MCF 10A (cell line): ENCODE results near the gene TBX3. TPM values are rescaled to one million over a fixed set of nuclear protein-coding genes. Genes with fewer than 3 reads are reported as not detected.

ENCODE experiments used
- BruUV-seq: library from RNA; stranded (reverse); fragments of 400-500 nt; replicated peaks from 2 replicates; lab custom pipeline; 2021; lab: Mats Ljungman, UMichigan
- CTCF ChIA-PET: fragments of 300-600 bp; sonication (Branson Sonifier 250); formaldehyde crosslinking; extraction: SDS; loops from one replicate; lab custom pipeline; 2021; ENCODE audit warnings: antibody characterized with exemption, inconsistent platforms; lab: Yijun Ruan, JAX
- POLR2A ChIA-PET: fragments of 300-600, 350-650 bp; sonication (Branson Sonifier 250); formaldehyde crosslinking; extraction: SDS; loops from one replicate; lab custom pipeline; 2020; ENCODE audit warnings: antibody characterized with exemption, inconsistent platforms; lab: Yijun Ruan, JAX
- DNase-seq: peaks from one replicate; pipeline ENCODE4 v3.0.0-alpha.2; 2018; ENCODE audit not compliant: unreplicated experiment
- H3K27ac Mint-ChIP-seq: one replicate; pipeline ENCODE4 v1.8.0; 2022; ENCODE audit warnings: mild to moderate bottlenecking, low read depth, mixed read lengths; ENCODE audit not compliant: unreplicated experiment
- H3K27me3 Mint-ChIP-seq: one replicate; pipeline ENCODE4 v1.8.0; 2022; ENCODE audit warnings: mixed read lengths; ENCODE audit not compliant: insufficient read depth, unreplicated experiment
- H3K36me3 Mint-ChIP-seq: one replicate; pipeline ENCODE4 v1.8.0; 2022; ENCODE audit warnings: mild to moderate bottlenecking, moderate library complexity, mixed read lengths; ENCODE audit not compliant: insufficient read depth, unreplicated experiment
- H3K4me1 Mint-ChIP-seq: one replicate; pipeline ENCODE4 v1.8.0; 2022; ENCODE audit warnings: mixed read lengths; ENCODE audit not compliant: insufficient read depth, unreplicated experiment
- H3K4me3 Mint-ChIP-seq: one replicate; pipeline ENCODE4 v1.8.0; 2022; ENCODE audit warnings: mild to moderate bottlenecking, moderate library complexity, mixed read lengths; ENCODE audit not compliant: unreplicated experiment
- H3K9me3 Mint-ChIP-seq: one replicate; pipeline ENCODE4 v1.8.0; 2022; ENCODE audit warnings: mixed read lengths; ENCODE audit not compliant: unreplicated experiment
- intact Hi-C: fragments of 100-400 bp; cut with micrococcal nuclease; formaldehyde crosslinking; loops from 2 replicates; pipeline ENCODE4 v1.14.1; 2022
- total RNA-seq: library from RNA; stranded (reverse); gene quantifications from 2 replicates; pipeline ENCODE4 v1.2.3, GENCODE V29; 2022
- TF ChIP-seq, protein P1 (sequence below): fragments of 200-600 bp; IDR thresholded peaks from one replicate; pipeline ENCODE4 v1.8.0; 2022; ENCODE audit warnings: antibody characterized with exemption, mild to moderate bottlenecking; ENCODE audit not compliant: unreplicated experiment

The TBX3 gene
- total RNA-seq, 1 experiment from 2014 or later = 6.6 TPM

DNA sequence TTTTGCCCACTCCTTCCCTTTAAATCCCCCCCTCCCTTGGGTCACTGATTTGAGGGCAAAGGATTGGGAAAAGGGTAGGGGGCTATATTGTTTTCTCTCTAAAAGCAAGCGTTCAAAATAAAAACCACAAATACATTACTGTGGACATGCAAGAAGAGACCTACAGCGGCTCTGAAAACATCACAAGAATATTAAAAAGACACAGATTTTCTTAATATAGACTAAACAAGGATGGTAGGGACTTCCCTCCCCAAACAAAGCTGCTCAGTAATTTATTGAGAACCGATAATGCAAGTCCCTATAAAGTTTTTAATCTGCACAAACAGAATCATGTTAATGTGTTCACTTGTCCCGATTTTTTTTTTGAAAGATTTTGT is 12.9 kb downstream of the TBX3 start:
- no TSS peak for BruUV-seq
- peaks cover 7% of the 10 kb centered on the region for H3K4me1 Mint-ChIP-seq
- POLR2A ChIA-PET = interaction anchor here (0.6 to 2.7 kb wide), 3 partner anchors 10 to 1407 kb away, joined by 4 to 13 read pairs (median 4); partner anchors contain the start of gene TBX3
- DNase-seq = no peak
- H3K27me3 Mint-ChIP-seq = no peaks in the 10 kb centered on the region
- intact Hi-C loops = no loop called here
- H3K4me3 Mint-ChIP-seq = no peak overlapping the region
- peaks cover 25% of the 10 kb centered on the region for H3K36me3 Mint-ChIP-seq
- CTCF ChIA-PET = interaction anchor here (0.7 to 0.9 kb wide), 2 partner anchors 960 to 1313 kb away, joined by 3 to 4 read pairs; no protein-coding TSS in a partner anchor
- TF ChIP-seq, protein P1, sequence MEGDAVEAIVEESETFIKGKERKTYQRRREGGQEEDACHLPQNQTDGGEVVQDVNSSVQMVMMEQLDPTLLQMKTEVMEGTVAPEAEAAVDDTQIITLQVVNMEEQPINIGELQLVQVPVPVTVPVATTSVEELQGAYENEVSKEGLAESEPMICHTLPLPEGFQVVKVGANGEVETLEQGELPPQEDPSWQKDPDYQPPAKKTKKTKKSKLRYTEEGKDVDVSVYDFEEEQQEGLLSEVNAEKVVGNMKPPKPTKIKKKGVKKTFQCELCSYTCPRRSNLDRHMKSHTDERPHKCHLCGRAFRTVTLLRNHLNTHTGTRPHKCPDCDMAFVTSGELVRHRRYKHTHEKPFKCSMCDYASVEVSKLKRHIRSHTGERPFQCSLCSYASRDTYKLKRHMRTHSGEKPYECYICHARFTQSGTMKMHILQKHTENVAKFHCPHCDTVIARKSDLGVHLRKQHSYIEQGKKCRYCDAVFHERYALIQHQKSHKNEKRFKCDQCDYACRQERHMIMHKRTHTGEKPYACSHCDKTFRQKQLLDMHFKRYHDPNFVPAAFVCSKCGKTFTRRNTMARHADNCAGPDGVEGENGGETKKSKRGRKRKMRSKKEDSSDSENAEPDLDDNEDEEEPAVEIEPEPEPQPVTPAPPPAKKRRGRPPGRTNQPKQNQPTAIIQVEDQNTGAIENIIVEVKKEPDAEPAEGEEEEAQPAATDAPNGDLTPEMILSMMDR = no peak
- no peak overlapping the region for H3K27ac Mint-ChIP-seq
- H3K9me3 Mint-ChIP-seq = no peaks in the 10 kb centered on the region

DNA sequence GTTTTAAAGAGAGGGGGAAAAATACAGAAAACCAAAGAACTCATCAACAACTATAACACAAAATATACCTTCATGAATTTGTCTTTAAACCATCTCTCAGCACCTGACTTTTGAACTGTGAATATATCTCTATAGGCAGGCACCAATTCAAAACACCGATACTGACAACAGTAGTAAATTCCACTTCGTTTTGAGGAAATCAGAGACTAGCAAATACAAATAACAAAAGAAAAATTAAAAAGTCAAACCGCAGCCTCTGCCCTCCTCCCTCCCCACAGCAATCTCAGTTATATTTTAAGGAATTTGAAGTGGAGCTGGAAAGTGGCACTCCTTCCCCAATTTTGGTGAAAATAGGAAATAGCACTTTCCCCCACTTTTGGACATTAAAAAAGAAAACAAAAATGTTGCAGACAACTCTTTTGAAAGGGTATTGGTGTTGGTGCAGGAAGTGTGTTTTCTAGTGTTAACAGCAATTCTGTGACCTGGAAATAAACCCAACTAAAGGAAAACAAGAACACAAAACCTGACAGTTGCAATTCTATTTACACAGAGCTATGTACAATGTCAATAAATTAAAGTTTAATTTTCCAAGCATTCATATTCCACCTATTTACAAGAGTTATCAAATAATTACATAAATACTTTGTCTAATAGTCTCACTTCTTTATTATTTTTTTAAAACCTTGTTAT is 13.5 kb downstream of the TBX3 start:
- ChIA-PET CTCF (interaction anchor here (0.6 to 1.0 kb wide), 5 partner anchors 49 to 1313 kb away, joined by 3 to 4 read pairs (median 3); no protein-coding TSS in a partner anchor), POLR2A (interaction anchor here (0.6 to 2.7 kb wide), 4 partner anchors 11 to 1818 kb away, joined by 4 to 13 read pairs (median 4); partner anchors contain the start of gene TBX3)
- BruUV-seq = no TSS peak
- H3K27ac Mint-ChIP-seq = no peak overlapping the region
- no peaks in the 10 kb centered on the region for H3K9me3 Mint-ChIP-seq
- H3K4me1 Mint-ChIP-seq = peaks cover 7% of the 10 kb centered on the region
- intact Hi-C loops = no loop called here
- H3K36me3 Mint-ChIP-seq = peaks cover 20% of the 10 kb centered on the region
- no peak for DNase-seq
- H3K27me3 Mint-ChIP-seq = no peaks in the 10 kb centered on the region
- TF ChIP-seq, protein P1 = no peak
- no peak overlapping the region for H3K4me3 Mint-ChIP-seq

DNA sequence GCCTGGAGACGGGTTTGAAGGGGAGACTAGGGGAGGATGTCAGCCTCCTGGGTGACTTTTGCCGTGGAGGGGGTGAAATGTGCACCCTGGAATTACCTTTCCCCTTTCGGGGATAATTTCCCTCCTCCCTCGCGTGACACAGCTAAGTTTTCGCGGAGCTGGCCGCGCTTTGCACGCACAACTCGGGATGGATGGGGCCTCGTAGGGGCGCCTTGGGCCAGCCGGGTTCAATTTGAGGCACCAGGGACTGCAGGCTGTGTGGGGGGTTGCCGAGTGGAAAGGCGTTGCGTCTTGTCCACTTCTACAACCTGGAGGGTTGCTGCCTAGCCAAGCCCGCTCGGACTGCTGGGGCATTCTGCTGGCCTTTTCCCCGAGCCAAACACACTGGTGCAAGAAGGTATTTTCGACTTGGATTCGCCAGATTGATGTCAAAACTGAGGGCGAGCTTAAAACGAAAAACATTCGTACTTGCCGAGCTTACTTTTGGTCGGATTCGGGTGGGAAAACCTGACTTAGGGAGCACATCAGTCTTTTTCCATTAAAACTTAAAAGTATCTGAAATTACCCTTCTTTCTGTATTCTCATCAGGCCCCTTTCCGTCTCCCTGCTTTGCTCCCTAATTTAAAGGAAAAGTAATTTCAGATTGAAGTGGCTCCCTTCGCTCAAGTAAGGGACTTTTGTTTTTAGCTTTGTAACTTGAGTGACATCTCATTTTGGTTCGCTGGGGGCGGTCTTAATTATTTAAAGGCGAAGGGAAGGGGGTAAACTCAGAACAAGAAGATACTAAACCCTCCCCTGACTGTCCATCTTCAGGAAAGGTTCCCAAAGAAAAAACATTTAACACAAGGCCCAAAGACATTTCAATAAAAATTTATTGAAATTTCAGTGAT is 14.3 kb downstream of the TBX3 start:
- no peak overlapping the region for H3K27ac Mint-ChIP-seq
- ChIA-PET CTCF (interaction anchor here (0.6 to 2.0 kb wide), 6 partner anchors 14 to 689 kb away, joined by 3 to 7 read pairs (median 3); partner anchors contain the start of gene TBX3), POLR2A (interaction anchor here (1.3 to 2.7 kb wide), 2 partner anchors 12 to 14 kb away, joined by 4 to 13 read pairs; partner anchors contain the start of gene TBX3)
- peaks cover 7% of the 10 kb centered on the region for H3K4me1 Mint-ChIP-seq
- DNase-seq = no peak
- H3K36me3 Mint-ChIP-seq = peaks cover 18% of the 10 kb centered on the region
- no TSS peak for BruUV-seq
- H3K9me3 Mint-ChIP-seq = no peaks in the 10 kb centered on the region
- no peaks in the 10 kb centered on the region for H3K27me3 Mint-ChIP-seq
- TF ChIP-seq, protein P1 = no peak
- intact Hi-C loops = no loop called here
- no peak overlapping the region for H3K4me3 Mint-ChIP-seq
